A549 (cell line): Measurements from ENCODE around the gene SRRT.

Source experiments
- EP300 ChIP-seq, 2 experiments: fragments of >200 bp; sonication (Bioruptor Twin); formaldehyde crosslinking; IDR thresholded peaks; 2 replicates in 1 of 2; 3 replicates in 1 of 2; pipeline ENCODE4 v1.6.1; 2016 to 2017
- FOSB ChIP-seq: fragments of 250-450 bp; sonication (Bioruptor Pico); IDR thresholded peaks from 2 replicates; pipeline ENCODE4 v1.5.0; 2020; ENCODE audit warnings: mild to moderate bottlenecking, moderate library complexity
- HES2 ChIP-seq: fragments of >200 bp; sonication (Bioruptor Twin); formaldehyde crosslinking; IDR thresholded peaks from 2 replicates; pipeline ENCODE4 v1.6.1; 2016
- HEYL ChIP-seq: fragments of 250-450 bp; sonication (Bioruptor Pico); IDR thresholded peaks from 2 replicates; pipeline ENCODE4 v1.8.0; 2021; ENCODE audit warnings: mild to moderate bottlenecking, moderate library complexity
- MAFK ChIP-seq: fragments of 450-650 bp; IDR thresholded peaks from 2 replicates; pipeline ENCODE4 v1.6.1; 2014; ENCODE audit not compliant: partially characterized antibody
- MAX ChIP-seq: IDR thresholded peaks from 2 replicates; pipeline ENCODE4 v1.6.1; 2012
- MAZ ChIP-seq: fragments of 150-350 bp; IDR thresholded peaks from 2 replicates; pipeline ENCODE4 v1.6.1; 2014; ENCODE audit warnings: antibody characterized with exemption, low read depth, low read length, borderline replicate concordance
- POLR2A ChIP-seq: IDR thresholded peaks from 2 replicates; pipeline ENCODE4 v1.6.1; 2012; ENCODE audit warnings: mild to moderate bottlenecking, low read length
- POLR2AphosphoS2 ChIP-seq: conservative IDR thresholded peaks from 2 replicates; pipeline ENCODE4 v1.6.1; 2012; ENCODE audit warnings: low read length, improper control_type of control experiment, inconsistent platforms
- RFX5 ChIP-seq: fragments of 450-650 bp; IDR thresholded peaks from 2 replicates; pipeline ENCODE4 v1.7.1; 2014; ENCODE audit warnings: antibody characterized with exemption, mild to moderate bottlenecking, moderate library complexity
- RNF2 ChIP-seq: fragments of 200-600 bp; sonication (generic); IDR thresholded peaks from 2 replicates; pipeline ENCODE4 v1.6.1; 2016; ENCODE audit warnings: low read depth, mild to moderate bottlenecking, antibody characterized with exemption, moderate library complexity, borderline replicate concordance
- TF ChIP-seq, protein P1 (sequence below): fragments of >200 bp; sonication (Bioruptor Twin); formaldehyde crosslinking; IDR thresholded peaks from 3 replicates; pipeline ENCODE4 v1.5.1; 2016
- TF ChIP-seq, protein P2 (sequence below): IDR thresholded peaks from 2 replicates; pipeline ENCODE4 v1.6.1; 2012
- TF ChIP-seq, protein P3 (sequence below): fragments of 450-650 bp; IDR thresholded peaks from 2 replicates; pipeline ENCODE4 v1.6.1; 2014; ENCODE audit warnings: antibody characterized with exemption

- TF ChIP-seq POLR2AphosphoS2 (no peak), RFX5 (no peak), MAX (no peak), HES2 (no peak), POLR2A (no peak), EP300 (IDR thresholded peaks at IDR 0.05) (no peak), MAZ (no peak), RNF2 (no peak), HEYL (CRISPR knock-in tag) (no peak), FOSB (no peak), MAFK (no peak)
- TF ChIP-seq, protein P1, sequence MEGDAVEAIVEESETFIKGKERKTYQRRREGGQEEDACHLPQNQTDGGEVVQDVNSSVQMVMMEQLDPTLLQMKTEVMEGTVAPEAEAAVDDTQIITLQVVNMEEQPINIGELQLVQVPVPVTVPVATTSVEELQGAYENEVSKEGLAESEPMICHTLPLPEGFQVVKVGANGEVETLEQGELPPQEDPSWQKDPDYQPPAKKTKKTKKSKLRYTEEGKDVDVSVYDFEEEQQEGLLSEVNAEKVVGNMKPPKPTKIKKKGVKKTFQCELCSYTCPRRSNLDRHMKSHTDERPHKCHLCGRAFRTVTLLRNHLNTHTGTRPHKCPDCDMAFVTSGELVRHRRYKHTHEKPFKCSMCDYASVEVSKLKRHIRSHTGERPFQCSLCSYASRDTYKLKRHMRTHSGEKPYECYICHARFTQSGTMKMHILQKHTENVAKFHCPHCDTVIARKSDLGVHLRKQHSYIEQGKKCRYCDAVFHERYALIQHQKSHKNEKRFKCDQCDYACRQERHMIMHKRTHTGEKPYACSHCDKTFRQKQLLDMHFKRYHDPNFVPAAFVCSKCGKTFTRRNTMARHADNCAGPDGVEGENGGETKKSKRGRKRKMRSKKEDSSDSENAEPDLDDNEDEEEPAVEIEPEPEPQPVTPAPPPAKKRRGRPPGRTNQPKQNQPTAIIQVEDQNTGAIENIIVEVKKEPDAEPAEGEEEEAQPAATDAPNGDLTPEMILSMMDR = no peak
- TF ChIP-seq, protein P2, sequence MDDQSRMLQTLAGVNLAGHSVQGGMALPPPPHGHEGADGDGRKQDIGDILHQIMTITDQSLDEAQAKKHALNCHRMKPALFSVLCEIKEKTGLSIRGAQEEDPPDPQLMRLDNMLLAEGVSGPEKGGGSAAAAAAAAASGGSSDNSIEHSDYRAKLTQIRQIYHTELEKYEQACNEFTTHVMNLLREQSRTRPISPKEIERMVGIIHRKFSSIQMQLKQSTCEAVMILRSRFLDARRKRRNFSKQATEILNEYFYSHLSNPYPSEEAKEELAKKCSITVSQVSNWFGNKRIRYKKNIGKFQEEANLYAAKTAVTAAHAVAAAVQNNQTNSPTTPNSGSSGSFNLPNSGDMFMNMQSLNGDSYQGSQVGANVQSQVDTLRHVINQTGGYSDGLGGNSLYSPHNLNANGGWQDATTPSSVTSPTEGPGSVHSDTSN = no peak
- TF ChIP-seq, protein P3, sequence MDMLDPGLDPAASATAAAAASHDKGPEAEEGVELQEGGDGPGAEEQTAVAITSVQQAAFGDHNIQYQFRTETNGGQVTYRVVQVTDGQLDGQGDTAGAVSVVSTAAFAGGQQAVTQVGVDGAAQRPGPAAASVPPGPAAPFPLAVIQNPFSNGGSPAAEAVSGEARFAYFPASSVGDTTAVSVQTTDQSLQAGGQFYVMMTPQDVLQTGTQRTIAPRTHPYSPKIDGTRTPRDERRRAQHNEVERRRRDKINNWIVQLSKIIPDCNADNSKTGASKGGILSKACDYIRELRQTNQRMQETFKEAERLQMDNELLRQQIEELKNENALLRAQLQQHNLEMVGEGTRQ = no peak
These were observed 19.2 kb downstream of the SRRT start for GRCh38 chr7:100893910-100894721.
